GM23338 (cell line): ENCODE data around the gene FAAH. TPM values are rescaled to one million over a fixed set of nuclear protein-coding genes. Genes with fewer than 3 reads are reported as not detected.

ENCODE experiments used
- ATAC-seq: fragments of 200-7000 bp; cut with Tn5 transposase; 3 replicates; pipeline ENCODE4 v1.9.1; 2020
- DNase-seq: peaks from one replicate; pipeline ENCODE4 v3.0.0-alpha.2; 2015; ENCODE audit warnings: low spot score
- H2AFZ ChIP-seq: fragments of 200-600 bp; sonication (generic); 2 replicates; pipeline ENCODE4 v1.8.0; 2016; ENCODE audit warnings: antibody characterized with exemption, mild to moderate bottlenecking, moderate library complexity
- H3F3A ChIP-seq: fragments of 200-600 bp; sonication (generic); replicated peaks from 2 replicates; pipeline ENCODE4 v1.8.0; 2017; ENCODE audit warnings: antibody characterized with exemption, mixed run types, low read depth
- H3K27ac ChIP-seq: fragments of 200-600 bp; sonication (generic); 2 replicates; pipeline ENCODE4 v1.6.1; 2016; ENCODE audit warnings: low read depth
- H3K27me3 ChIP-seq: fragments of 200-600 bp; sonication (generic); 2 replicates; pipeline ENCODE4 v1.8.0; 2016; ENCODE audit warnings: mild to moderate bottlenecking, mixed run types, moderate library complexity; ENCODE audit not compliant: insufficient read depth
- H3K36me3 ChIP-seq: fragments of 200-600 bp; sonication (generic); 2 replicates; pipeline ENCODE4 v1.8.0; 2016; ENCODE audit warnings: mild to moderate bottlenecking; ENCODE audit not compliant: insufficient read depth
- H3K4me1 ChIP-seq: fragments of 200-600 bp; sonication (generic); 2 replicates; pipeline ENCODE4 v1.8.0; 2016; ENCODE audit warnings: mild to moderate bottlenecking, moderate library complexity; ENCODE audit not compliant: insufficient read depth
- H3K4me2 ChIP-seq: fragments of 200-600 bp; sonication (generic); 2 replicates; pipeline ENCODE4 v1.7.1; 2017; ENCODE audit warnings: mixed run types
- H3K4me3 ChIP-seq: fragments of 200-600 bp; sonication (generic); 2 replicates; pipeline ENCODE4 v1.6.1; 2016; ENCODE audit warnings: mixed run types
- H3K79me2 ChIP-seq: fragments of 200-600 bp; sonication (generic); replicated peaks from 2 replicates; pipeline ENCODE4 v1.8.0; 2017; ENCODE audit warnings: mild to moderate bottlenecking; ENCODE audit not compliant: insufficient read depth
- H3K9me2 ChIP-seq: fragments of 200-600 bp; sonication (generic); 2 replicates; pipeline ENCODE4 v1.8.0; 2017; ENCODE audit not compliant: insufficient read depth
- H4K20me1 ChIP-seq: fragments of 200-600 bp; sonication (generic); replicated peaks from 2 replicates; pipeline ENCODE4 v1.8.0; 2017; ENCODE audit warnings: mild to moderate bottlenecking; ENCODE audit not compliant: insufficient read depth
- H3K27ac Mint-ChIP-seq: 2 replicates; pipeline ENCODE4 v1.8.0; 2020; ENCODE audit warnings: inconsistent platforms, mild to moderate bottlenecking, moderate library complexity, mixed read lengths
- H3K27me3 Mint-ChIP-seq: 3 replicates; pipeline ENCODE4 v1.8.0; 2022; ENCODE audit warnings: low read depth, mild to moderate bottlenecking, moderate library complexity, mixed read lengths, inconsistent platforms; ENCODE audit not compliant: insufficient read depth, poor library complexity
- H3K36me3 Mint-ChIP-seq: 3 replicates; pipeline ENCODE4 v1.8.0; 2021; ENCODE audit warnings: low read depth, mild to moderate bottlenecking, inconsistent platforms, moderate library complexity, mixed read lengths
- H3K4me1 Mint-ChIP-seq: 3 replicates; pipeline ENCODE4 v1.8.0; 2020; ENCODE audit warnings: mild to moderate bottlenecking, inconsistent platforms, mixed read lengths
- H3K4me3 Mint-ChIP-seq: 3 replicates; pipeline ENCODE4 v1.8.0; 2021; ENCODE audit warnings: moderate library complexity, mild to moderate bottlenecking, inconsistent platforms, mixed read lengths
- H3K9me3 Mint-ChIP-seq: 3 replicates; pipeline ENCODE4 v1.8.0; 2020; ENCODE audit warnings: moderate library complexity, mild to moderate bottlenecking, inconsistent platforms, mixed read lengths
- CREB1 ChIP-seq: fragments of 250-450 bp; sonication (Bioruptor Pico); IDR thresholded peaks from 2 replicates; pipeline ENCODE4 v1.5.0; 2020; ENCODE audit warnings: low read depth, mild to moderate bottlenecking, moderate library complexity
- ETS1 ChIP-seq: IDR thresholded peaks from 2 replicates; pipeline ENCODE4 v1.6.1; 2016; ENCODE audit warnings: antibody characterized with exemption
- EZH2phosphoT487 ChIP-seq: fragments of 200-600 bp; sonication (generic); IDR thresholded peaks from one replicate; pipeline ENCODE4 v1.8.1; 2018; ENCODE audit warnings: antibody characterized with exemption; ENCODE audit not compliant: unreplicated experiment
- POLR2AphosphoS5 ChIP-seq: IDR thresholded peaks from 2 replicates; pipeline ENCODE4 v1.6.1; 2016; ENCODE audit warnings: antibody characterized with exemption, low read depth
- REST ChIP-seq: IDR thresholded peaks from one replicate; pipeline ENCODE4 v1.6.1; 2018; ENCODE audit warnings: antibody characterized with exemption; ENCODE audit not compliant: unreplicated experiment
- STAT1 ChIP-seq: IDR thresholded peaks from one replicate; pipeline ENCODE4 v1.6.1; 2016; ENCODE audit warnings: antibody characterized with exemption; ENCODE audit not compliant: unreplicated experiment
- ZNF462 ChIP-seq: fragments of 250-450 bp; sonication (Bioruptor Pico); IDR thresholded peaks from 2 replicates; pipeline ENCODE4 v1.5.0; 2020; ENCODE audit warnings: mild to moderate bottlenecking, moderate library complexity
- polyA plus RNA-seq: library from polyadenylated mRNA; unstranded; fragments of >200 nt; fragmentation: Nextera tagmentation; extraction: Ambion mirVana; gene quantifications from 2 replicates; pipeline ENCODE4 v1.2.1, GENCODE V29; 2016
- total RNA-seq: library from RNA; depleted of rRNA; stranded (reverse); fragments of >200 nt; shearing (Covaris generic); gene quantifications from 2 replicates; pipeline ENCODE4 v1.2.3, GENCODE V29; 2014

The FAAH gene
- total and polyA plus RNA-seq, 2 experiments from 2014 or later: 10.7 to 24.0 TPM

- Histone ChIP-seq H4K20me1 (no peaks in the 10 kb centered on the region), H3K4me2 (no peak overlapping the region), H3F3A (no peaks in the 10 kb centered on the region), H3K9me2 (no peaks in the 10 kb centered on the region), H3K4me3 (no peak overlapping the region), H2AFZ (no peak overlapping the region), H3K4me1 (peaks cover 16% of the 10 kb centered on the region), H3K79me2 (no peaks in the 10 kb centered on the region), H3K27me3 (no peaks in the 10 kb centered on the region), H3K36me3 (no peaks in the 10 kb centered on the region; the same call in 1 of the 2 replicates), H3K27ac (no peak overlapping the region)
- no peaks in the 10 kb centered on the region; the same call in 2 of the 3 replicates for H3K36me3 Mint-ChIP-seq
- no peaks in the 10 kb centered on the region; the same call in 2 of the 3 replicates for H3K9me3 Mint-ChIP-seq
- H3K27me3 Mint-ChIP-seq: peaks cover 24% of the 10 kb centered on the region
- H3K4me3 Mint-ChIP-seq: no peak overlapping the region
- H3K4me1 Mint-ChIP-seq: peaks cover 16% of the 10 kb centered on the region
- ATAC-seq: no peak
- no peak overlapping the region for H3K27ac Mint-ChIP-seq
- DNase-seq: no peak
- TF ChIP-seq POLR2AphosphoS5 (no peak), ZNF462 (CRISPR knock-in tag) (no peak), REST (no peak), STAT1 (no peak), EZH2phosphoT487 (no peak), ETS1 (no peak), CREB1 (CRISPR knock-in tag) (no peak)
These were observed 16.3 kb downstream of the FAAH start for GRCh38 chr1:46410156-46411009.
